Astrocyte of the spinal cord (primary cell): ENCODE data around the gene CHD6.

Experiments
- DNase-seq: peaks from one replicate; pipeline ENCODE4 v3.0.0; 2011; ENCODE audit warnings: low read depth, low spot score
- H3K4me3 ChIP-seq: 2 replicates; pipeline ENCODE4 v1.5.1; 2011; ENCODE audit warnings: low read depth, mild to moderate bottlenecking, low read length, moderate library complexity
- CTCF ChIP-seq: IDR thresholded peaks from 2 replicates; pipeline ENCODE4 v1.5.1; 2012; ENCODE audit warnings: low read depth, mild to moderate bottlenecking, low read length, inconsistent platforms
- in situ Hi-C: cut with HindIII; loops from 2 replicates; pipeline ENCODE4 v1.10.0; 2017; ENCODE audit warnings: low sequenced_read_pairs

The CHD6 gene

GRCh38 chr20:41609474-41609873, 8.7 kb downstream of the CHD6 start:
- no peak for TF ChIP-seq CTCF
- DNase-seq = no peak
- in situ Hi-C loops = no loop called here
- no peak overlapping the region for H3K4me3 ChIP-seq

GRCh38 chr20:41608606-41609005, 9.6 kb downstream of the CHD6 start:
- DNase-seq = no peak
- H3K4me3 ChIP-seq = no peak overlapping the region
- in situ Hi-C loops = no loop called here
- no peak for TF ChIP-seq CTCF

GRCh38 chr20:41607791-41608190, 10.4 kb downstream of the CHD6 start:
- no peak for TF ChIP-seq CTCF
- in situ Hi-C loops = no loop called here
- DNase-seq = no peak
- no peak overlapping the region for H3K4me3 ChIP-seq

GRCh38 chr20:41604002-41604401, 14.2 kb downstream of the CHD6 start:
- TF ChIP-seq CTCF = no peak
- H3K4me3 ChIP-seq = no peak overlapping the region
- in situ Hi-C loops = no loop called here
- no peak for DNase-seq

GRCh38 chr20:41601742-41602141, 16.4 kb downstream of the CHD6 start:
- TF ChIP-seq CTCF = no peak
- DNase-seq = no peak
- no peak overlapping the region for H3K4me3 ChIP-seq
- in situ Hi-C loops = no loop called here

- no peak overlapping the region for H3K4me3 ChIP-seq
- in situ Hi-C loops = no loop called here
- no peak for DNase-seq
- no peak for TF ChIP-seq CTCF
Observed at GRCh38 chr20:41600926-41601631, 17.1 kb downstream of the CHD6 start.
